Heart left ventricle (tissue), 16 donors: ENCODE results near the gene GPD1. TPM values are rescaled to one million over a fixed set of nuclear protein-coding genes. Genes with fewer than 3 reads are reported as not detected.

Experiments
- ATAC-seq, 4 donors: fragments of 200-7000 bp; cut with Tn5 transposase; one replicate each; pipeline ENCODE4 v1.9.1; 2020 to 2022; ENCODE audit warnings: moderate library complexity in 4 of 4, mild to moderate bottlenecking in 3 of 4, moderate number of reproducible peaks in 1 of 4
- DNase-seq, 5 donors: peaks; one replicate each; pipeline ENCODE4 v3.0.0-alpha.2; 2020
- H3K27ac ChIP-seq, 12 donors: fragments of 200-600 bp; sonication (generic) in 4 of 12; one replicate each; pipeline versions ENCODE4 v1.5.0 to v1.8.0; 2016 to 2022; ENCODE audit warnings: mild to moderate bottlenecking in 2 of 12
- H3K27me3 ChIP-seq, 9 donors: fragments of 200-600 bp; sonication (generic) in 2 of 9; one replicate each; pipeline versions ENCODE4 v1.5.1 to v1.8.0; 2016 to 2022; ENCODE audit warnings: mild to moderate bottlenecking in 3 of 9
- H3K36me3 ChIP-seq, 9 donors: fragments of 200-600 bp; sonication (generic) in 2 of 9; one replicate each; pipeline versions ENCODE4 v1.5.0 to v1.8.0; 2018 to 2022; ENCODE audit warnings: mild to moderate bottlenecking in 2 of 9
- H3K4me1 ChIP-seq, 12 donors: fragments of 200-600 bp; sonication (generic) in 4 of 12; one replicate each; pipeline versions ENCODE4 v1.5.0 to v1.8.0; 2016 to 2022; ENCODE audit warnings: mild to moderate bottlenecking in 3 of 12
- H3K4me3 ChIP-seq, 12 donors: fragments of 200-600 bp; sonication (generic) in 4 of 12; one replicate each; pipeline versions ENCODE4 v1.5.0 to v1.8.0; 2017 to 2022; ENCODE audit warnings: mild to moderate bottlenecking in 9 of 12, moderate library complexity in 4 of 12
- H3K9me3 ChIP-seq, 12 donors: fragments of 200-600 bp; sonication (generic) in 4 of 12; one replicate each; pipeline versions ENCODE4 v1.5.0 to v1.8.0; 2016 to 2022; ENCODE audit warnings: mild to moderate bottlenecking in 1 of 12
- POLR2A ChIP-seq, 2 donors: fragments of 450-650 bp; IDR thresholded peaks; one replicate each; pipeline ENCODE4 v1.6.1; 2017; ENCODE audit warnings: antibody characterized with exemption in 2 of 2, mild to moderate bottlenecking in 2 of 2, moderate library complexity in 2 of 2
- intact Hi-C, 10 donors: fragments of 100-400 bp; cut with DNase I; formaldehyde crosslinking; loops; one replicate each; pipeline versions ENCODE4 v1.11.1 to v1.14.2; 2022
- polyA plus RNA-seq, 2 donors: library from polyadenylated mRNA; stranded (reverse); fragments of 200-250 nt; gene quantifications; one replicate each; pipeline ENCODE4 v1.2.3, GENCODE V29; 2013
- total RNA-seq, 9 donors: library from RNA; depleted of rRNA in 2 of 9; stranded (reverse); fragments of >200 nt in 2 of 9; fragmentation: NEBNext Ultra II Directional in 3 of 9; extraction: Animal tissue kit (Norgen Biotek cat#: 25700) in 3 of 9; gene quantifications; one replicate each; pipeline versions ENCODE4 v1.1.0 to v1.2.4, GENCODE V29; 2016 to 2023
- TF ChIP-seq, protein P1 (sequence below), 12 donors: fragments of 200-600 bp; sonication (generic) in 4 of 12; IDR thresholded peaks; one replicate each; pipeline versions ENCODE4 v1.5.0 to v1.8.0; 2018 to 2022; ENCODE audit warnings: antibody characterized with exemption in 12 of 12, mild to moderate bottlenecking in 5 of 12
- donor health status: ischemic (EF 13 %, LVEDD 7.1; RV severe dilation, severe dysfunction).
- donor health status: healthy with polysubstance abuse.
- donor health status: DM: no; HTN: yes; CAD: no.
- donor health status: DM: no; HTN: no; CAD: no.
- donor health status: ischemic (EF 25% LVEDD 6.9; RV normal size, moderate dysfunction).
- donor health status: ischemic (EF 25% LVEDD 5.7; RV mildly dilated, moderate dysfunction).
- donor health status: healthy.
- donor health status: DM: yes; HTN: yes; CAD: no.
- donor health status: ischemic (EF 35%, LVEDD 5.7; RV mildly dilated, moderate dysfunction).
- donor health status: nonischemic (EF 11% LVEDD 7.7; RV severe dilation, severe dysfunction).
- donor health status: DM: yes; HTN: yes; CAD: no.
- donor health status: PGD.
- donor health status: ischemic (EF 29% LVEDD 5.4; RV normal size, mild dysfunction).
- donor health status: nonischemic (EF 23%, LVEDD 6.1; RV moderate dilation, normal function).

Gene GPD1
- total and polyA plus RNA-seq, 11 donors = 7.4 to 75.8 (median 10.0) TPM

GRCh38 chr12:50160643-50161042 is 56.8 kb downstream of the GPD1 start:
- Histone ChIP-seq H3K4me3 (no peak overlapping the region), H3K9me3 (no peaks in the 10 kb centered on the region), H3K27me3 (no peaks in the 10 kb centered on the region), H3K4me1 (peaks cover 0 to 11% (median under 1%) of the 10 kb centered on the region in 12 donors), H3K27ac (no peak overlapping the region), H3K36me3 (peaks cover 0 to 3% (median 0%) of the 10 kb centered on the region in 9 donors)
- intact Hi-C loops = loop anchor here in 2 of 10 donors (10.0 kb wide), 1 partner anchor 46 kb away; the partner anchor contains the start of gene COX14 (in 2 of the 2)
- DNase-seq (no peak), ATAC-seq (no peak)
- no peak for TF ChIP-seq POLR2A (IDR thresholded peaks at IDR 0.05)
- TF ChIP-seq, protein P1, sequence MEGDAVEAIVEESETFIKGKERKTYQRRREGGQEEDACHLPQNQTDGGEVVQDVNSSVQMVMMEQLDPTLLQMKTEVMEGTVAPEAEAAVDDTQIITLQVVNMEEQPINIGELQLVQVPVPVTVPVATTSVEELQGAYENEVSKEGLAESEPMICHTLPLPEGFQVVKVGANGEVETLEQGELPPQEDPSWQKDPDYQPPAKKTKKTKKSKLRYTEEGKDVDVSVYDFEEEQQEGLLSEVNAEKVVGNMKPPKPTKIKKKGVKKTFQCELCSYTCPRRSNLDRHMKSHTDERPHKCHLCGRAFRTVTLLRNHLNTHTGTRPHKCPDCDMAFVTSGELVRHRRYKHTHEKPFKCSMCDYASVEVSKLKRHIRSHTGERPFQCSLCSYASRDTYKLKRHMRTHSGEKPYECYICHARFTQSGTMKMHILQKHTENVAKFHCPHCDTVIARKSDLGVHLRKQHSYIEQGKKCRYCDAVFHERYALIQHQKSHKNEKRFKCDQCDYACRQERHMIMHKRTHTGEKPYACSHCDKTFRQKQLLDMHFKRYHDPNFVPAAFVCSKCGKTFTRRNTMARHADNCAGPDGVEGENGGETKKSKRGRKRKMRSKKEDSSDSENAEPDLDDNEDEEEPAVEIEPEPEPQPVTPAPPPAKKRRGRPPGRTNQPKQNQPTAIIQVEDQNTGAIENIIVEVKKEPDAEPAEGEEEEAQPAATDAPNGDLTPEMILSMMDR (IDR thresholded peaks at IDR 0.05) = no peak

Other genes starting within 250 kb of the GPD1 start
- gene FAIM2, start 200.1 kb upstream of the GPD1 start, total RNA-seq = 10 to 100 TPM in 2 of 9 donors, 1 to 10 TPM in 6, under 1 TPM in 1; 0.33 to 15.0 (median 3.2) TPM
- gene FAIM2, start 200.1 kb upstream of the GPD1 start, polyA plus RNA-seq = 1 to 10 TPM; 5.0 to 6.0 TPM
- gene AQP2, start 153.3 kb upstream of the GPD1 start, total RNA-seq = not detected
- gene AQP2, start 153.3 kb upstream of the GPD1 start, polyA plus RNA-seq = not detected
- gene AQP5, start 142.1 kb upstream of the GPD1 start, total RNA-seq = under 1 TPM in 5 of 9 donors, not detected in 4; 0.20 to 0.63 (median 0.44) TPM
- gene AQP5, start 142.1 kb upstream of the GPD1 start, polyA plus RNA-seq = under 1 TPM; 0.61 to 0.78 TPM
- not detected for gene AQP6, start 131.1 kb upstream of the GPD1 start, total RNA-seq
- gene AQP6, start 131.1 kb upstream of the GPD1 start, polyA plus RNA-seq = under 1 TPM; 0.04 TPM
- gene RACGAP1, start 78.5 kb upstream of the GPD1 start, total RNA-seq = 10 to 100 TPM in 1 of 9 donors, 1 to 10 TPM in 8; 1.9 to 17.8 (median 5.2) TPM
- 1 to 10 TPM in 1 of 2 donors, under 1 TPM in 1; 0.91 to 5.8 TPM for gene RACGAP1, start 78.5 kb upstream of the GPD1 start, polyA plus RNA-seq
- gene ASIC1, start 46.4 kb upstream of the GPD1 start, total RNA-seq = 1 to 10 TPM in 4 of 9 donors, under 1 TPM in 5; 0.31 to 1.8 (median 0.87) TPM
- gene ASIC1, start 46.4 kb upstream of the GPD1 start, polyA plus RNA-seq = under 1 TPM; 0.38 to 0.71 TPM
- 10 to 100 TPM; 13.6 to 35.7 (median 22.0) TPM for gene SMARCD1, start 18.7 kb upstream of the GPD1 start, total RNA-seq
- 10 to 100 TPM in 1 of 2 donors, 1 to 10 TPM in 1; 8.5 to 19.3 TPM for gene SMARCD1, start 18.7 kb upstream of the GPD1 start, polyA plus RNA-seq
- 100 to 1,000 TPM; 134 to 217 (median 154) TPM for gene COX14, start 8.2 kb downstream of the GPD1 start, total RNA-seq
- gene COX14, start 8.2 kb downstream of the GPD1 start, polyA plus RNA-seq = 100 to 1,000 TPM; 172 to 178 TPM
- 10 to 100 TPM in 4 of 9 donors, 1 to 10 TPM in 5; 6.8 to 28.4 (median 9.3) TPM for gene CERS5, start 63.4 kb downstream of the GPD1 start, total RNA-seq
- 10 to 100 TPM; 12.6 to 21.6 TPM for gene CERS5, start 63.4 kb downstream of the GPD1 start, polyA plus RNA-seq
- gene LIMA1, start 179.5 kb downstream of the GPD1 start, total RNA-seq = 10 to 100 TPM; 12.7 to 38.8 (median 14.8) TPM
- 10 to 100 TPM; 11.6 to 13.1 TPM for gene LIMA1, start 179.5 kb downstream of the GPD1 start, polyA plus RNA-seq